ENCODE measurements around the gene ETFA. TPM values are rescaled to one million over a fixed set of nuclear protein-coding genes. Genes with fewer than 3 reads are reported as not detected.

Gene ETFA
- total and polyA plus RNA-seq, 9 of the 15 experiments (the other 6 are each of a cell fraction or from before 2014, with no cell fraction given) = 130 to 543 (median 232) TPM

- TF ChIP-seq NELFE (IDR thresholded peaks at IDR 0.05; ENCODE audit: insufficient read depth, insufficient read length) (no peak), PHB (CRISPR knock-in tag; IDR thresholded peaks at IDR 0.05) (no peak), PYGO2 (tag; IDR thresholded peaks at IDR 0.05) (no peak), XRCC3 (IDR thresholded peaks at IDR 0.05) (no peak), MYNN (IDR thresholded peaks at IDR 0.05) (no peak; the same call in 1 of the 2 replicates), MYNN (CRISPR knock-in tag; IDR thresholded peaks at IDR 0.05) (no peak), ZNF408 (CRISPR knock-in tag; IDR thresholded peaks at IDR 0.05; ENCODE audit: low read depth) (no peak), HLTF (IDR thresholded peaks at IDR 0.05) (no peak), ZNF232 (CRISPR knock-in tag; IDR thresholded peaks at IDR 0.05) (no peak), HNRNPLL (IDR thresholded peaks at IDR 0.05; ENCODE audit: low read depth, low read length, poor library complexity, severe bottlenecking) (peak; percentile 66), RERE (CRISPR knock-in tag; IDR thresholded peaks at IDR 0.05; ENCODE audit: borderline replicate concordance) (no peak), MCM3 (IDR thresholded peaks at IDR 0.05) (no peak), ERF (CRISPR knock-in tag; IDR thresholded peaks at IDR 0.05) (no peak), POU5F1 (IDR thresholded peaks at IDR 0.05; ENCODE audit: borderline replicate concordance, low read depth, low read length, partially characterized antibody) (no peak), ZNF140 (CRISPR knock-in tag; IDR thresholded peaks at IDR 0.05) (no peak), SRSF3 (IDR thresholded peaks at IDR 0.05; ENCODE audit: insufficient read depth, low read length) (no peak), TGIF2 (CRISPR knock-in tag; IDR thresholded peaks at IDR 0.05) (no peak)
- TF ChIP-seq, protein P1, sequence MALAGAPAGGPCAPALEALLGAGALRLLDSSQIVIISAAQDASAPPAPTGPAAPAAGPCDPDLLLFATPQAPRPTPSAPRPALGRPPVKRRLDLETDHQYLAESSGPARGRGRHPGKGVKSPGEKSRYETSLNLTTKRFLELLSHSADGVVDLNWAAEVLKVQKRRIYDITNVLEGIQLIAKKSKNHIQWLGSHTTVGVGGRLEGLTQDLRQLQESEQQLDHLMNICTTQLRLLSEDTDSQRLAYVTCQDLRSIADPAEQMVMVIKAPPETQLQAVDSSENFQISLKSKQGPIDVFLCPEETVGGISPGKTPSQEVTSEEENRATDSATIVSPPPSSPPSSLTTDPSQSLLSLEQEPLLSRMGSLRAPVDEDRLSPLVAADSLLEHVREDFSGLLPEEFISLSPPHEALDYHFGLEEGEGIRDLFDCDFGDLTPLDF (CRISPR knock-in tag; IDR thresholded peaks at IDR 0.05) = no peak
- TF ChIP-seq, protein P2, sequence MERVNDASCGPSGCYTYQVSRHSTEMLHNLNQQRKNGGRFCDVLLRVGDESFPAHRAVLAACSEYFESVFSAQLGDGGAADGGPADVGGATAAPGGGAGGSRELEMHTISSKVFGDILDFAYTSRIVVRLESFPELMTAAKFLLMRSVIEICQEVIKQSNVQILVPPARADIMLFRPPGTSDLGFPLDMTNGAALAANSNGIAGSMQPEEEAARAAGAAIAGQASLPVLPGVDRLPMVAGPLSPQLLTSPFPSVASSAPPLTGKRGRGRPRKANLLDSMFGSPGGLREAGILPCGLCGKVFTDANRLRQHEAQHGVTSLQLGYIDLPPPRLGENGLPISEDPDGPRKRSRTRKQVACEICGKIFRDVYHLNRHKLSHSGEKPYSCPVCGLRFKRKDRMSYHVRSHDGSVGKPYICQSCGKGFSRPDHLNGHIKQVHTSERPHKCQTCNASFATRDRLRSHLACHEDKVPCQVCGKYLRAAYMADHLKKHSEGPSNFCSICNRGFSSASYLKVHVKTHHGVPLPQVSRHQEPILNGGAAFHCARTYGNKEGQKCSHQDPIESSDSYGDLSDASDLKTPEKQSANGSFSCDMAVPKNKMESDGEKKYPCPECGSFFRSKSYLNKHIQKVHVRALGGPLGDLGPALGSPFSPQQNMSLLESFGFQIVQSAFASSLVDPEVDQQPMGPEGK (CRISPR knock-in tag; IDR thresholded peaks at IDR 0.05; ENCODE audit: borderline replicate concordance) = no peak
- TF ChIP-seq, protein P3, sequence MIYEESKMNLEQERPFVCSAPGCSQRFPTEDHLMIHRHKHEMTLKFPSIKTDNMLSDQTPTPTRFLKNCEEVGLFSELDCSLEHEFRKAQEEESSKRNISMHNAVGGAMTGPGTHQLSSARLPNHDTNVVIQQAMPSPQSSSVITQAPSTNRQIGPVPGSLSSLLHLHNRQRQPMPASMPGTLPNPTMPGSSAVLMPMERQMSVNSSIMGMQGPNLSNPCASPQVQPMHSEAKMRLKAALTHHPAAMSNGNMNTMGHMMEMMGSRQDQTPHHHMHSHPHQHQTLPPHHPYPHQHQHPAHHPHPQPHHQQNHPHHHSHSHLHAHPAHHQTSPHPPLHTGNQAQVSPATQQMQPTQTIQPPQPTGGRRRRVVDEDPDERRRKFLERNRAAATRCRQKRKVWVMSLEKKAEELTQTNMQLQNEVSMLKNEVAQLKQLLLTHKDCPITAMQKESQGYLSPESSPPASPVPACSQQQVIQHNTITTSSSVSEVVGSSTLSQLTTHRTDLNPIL (CRISPR knock-in tag; IDR thresholded peaks at IDR 0.05) = no peak
Observed at GRCh38 chr15:76337059-76337695, 25.9 kb upstream of the ETFA start (continued).
